Stomach (tissue), 4 donors: ENCODE data around the gene RPN2.

Experiments
- CTCF ChIP-seq, 7 experiments: fragments of 450-650 bp in 4 of 7; fragments of 200-600 bp in 3 of 7; sonication (generic) in 3 of 7; IDR thresholded peaks; one replicate each; pipeline ENCODE4 v1.5.1; 2016 to 2019; ENCODE audit warnings: antibody characterized with exemption in 7 of 7, control low read depth in 2 of 7, mild to moderate bottlenecking in 1 of 7
- POLR2A ChIP-seq, 4 donors: fragments of 450-650 bp; IDR thresholded peaks; one replicate each; pipeline ENCODE4 v1.6.1; 2016; ENCODE audit warnings: antibody characterized with exemption in 4 of 4, control low read depth in 2 of 4, mild to moderate bottlenecking in 1 of 4, moderate library complexity in 1 of 4
- POLR2AphosphoS5 ChIP-seq, 3 donors: sonication (generic); formaldehyde crosslinking; IDR thresholded peaks; one replicate each; pipeline ENCODE4 v1.6.1; 2016; ENCODE audit warnings: antibody characterized with exemption in 3 of 3

DNA sequence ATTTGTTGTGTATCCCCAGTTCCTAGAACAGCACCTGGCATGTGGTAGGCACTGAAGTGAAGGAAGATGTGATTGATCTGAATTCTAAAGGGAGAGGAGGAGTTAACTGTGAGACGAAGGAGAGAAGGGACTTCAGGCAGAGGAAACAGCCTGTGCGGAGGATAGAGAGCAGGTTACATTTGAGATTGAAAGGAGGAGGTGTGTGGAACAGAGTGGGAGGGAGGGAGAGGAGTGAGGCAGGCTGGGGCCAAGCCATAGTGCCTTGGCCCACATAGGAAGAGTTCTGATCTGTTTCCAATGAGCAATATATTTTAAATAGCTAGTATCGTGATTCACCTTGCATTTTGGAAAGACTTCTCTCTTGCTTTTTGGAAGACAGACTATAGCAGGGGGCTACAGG is 14.1 kb downstream of the RPN2 start:
- TF ChIP-seq POLR2A (IDR thresholded peaks at IDR 0.05) = no peak
- no peak for TF ChIP-seq CTCF (IDR thresholded peaks at IDR 0.05)
- no peak for TF ChIP-seq POLR2AphosphoS5 (IDR thresholded peaks at IDR 0.05)
